Activated CD4-positive, alpha-beta memory T cell treated with anti-CD3 and anti-CD28 coated beads for 36 hours (primary cell): Measurements from ENCODE around the gene ADISSP. TPM values are rescaled to one million over a fixed set of nuclear protein-coding genes. Genes with fewer than 3 reads are reported as not detected.

Experiments used
- CTCF ChIA-PET: fragments of 350-600 bp; sonication (Branson Sonifier 250); formaldehyde crosslinking; loops from one replicate; lab custom pipeline; 2021; ENCODE audit warnings: antibody characterized with exemption, inconsistent platforms; lab: Charles Lee
- POLR2A ChIA-PET: fragments of 350-600 bp; sonication (Branson Sonifier 250); formaldehyde crosslinking; loops from one replicate; lab custom pipeline; 2021; ENCODE audit warnings: antibody characterized with exemption; lab: Charles Lee
- DNase-seq: peaks from one replicate; pipeline ENCODE4 v3.0.0-alpha.2; 2020
- H3K27ac Mint-ChIP-seq: one replicate; pipeline ENCODE4 v1.8.0; 2021; ENCODE audit warnings: mixed read lengths
- H3K27me3 Mint-ChIP-seq: one replicate; pipeline ENCODE4 v1.8.0; 2021; ENCODE audit warnings: mixed read lengths
- H3K36me3 Mint-ChIP-seq: one replicate; pipeline ENCODE4 v1.8.0; 2021; ENCODE audit warnings: mixed read lengths
- H3K4me1 Mint-ChIP-seq: one replicate; pipeline ENCODE4 v1.8.0; 2021; ENCODE audit warnings: low read depth, mixed read lengths
- H3K4me3 Mint-ChIP-seq: one replicate; pipeline ENCODE4 v1.8.0; 2021; ENCODE audit warnings: mild to moderate bottlenecking, mixed read lengths
- H3K9me3 Mint-ChIP-seq: one replicate; pipeline ENCODE4 v1.8.0; 2021; ENCODE audit warnings: mixed read lengths
- intact Hi-C: fragments of 100-400 bp; cut with micrococcal nuclease; formaldehyde crosslinking; loops from one replicate; pipeline ENCODE4 v1.15.1; 2023
- total RNA-seq, 2 experiments: library from RNA; stranded (reverse); gene quantifications; one replicate each; pipeline ENCODE4 v1.2.3, GENCODE V29; 2021

Gene ADISSP
- total RNA-seq, 2 experiments from 2014 or later = 50.6 to 51.4 TPM

DNA sequence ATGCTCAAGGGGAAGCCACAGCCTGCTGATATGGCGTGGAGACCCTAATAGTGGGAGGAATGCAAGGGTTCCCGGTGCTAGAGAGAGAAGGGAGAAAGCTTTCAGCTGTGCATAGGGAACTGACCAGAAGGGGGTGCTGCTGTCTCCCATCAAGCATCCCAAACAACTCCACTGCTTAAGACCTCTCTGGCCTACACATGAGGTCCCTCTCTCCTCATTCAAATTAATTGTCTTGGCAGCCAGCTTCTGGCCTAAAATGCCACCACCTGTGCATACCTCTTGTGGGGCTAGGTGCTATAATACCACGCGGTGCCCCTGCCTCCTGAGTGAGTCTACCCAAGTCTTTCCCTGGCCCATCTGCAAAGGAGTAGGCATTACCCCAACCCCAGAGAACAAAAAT lies 14.5 kb downstream of the ADISSP start:
- H3K9me3 Mint-ChIP-seq = no peaks in the 10 kb centered on the region
- H3K27ac Mint-ChIP-seq = peak overlapping the region; percentile 58
- no peaks in the 10 kb centered on the region for H3K27me3 Mint-ChIP-seq
- DNase-seq = peak; percentile 75
- H3K36me3 Mint-ChIP-seq = peaks cover 13% of the 10 kb centered on the region
- peaks cover 6% of the 10 kb centered on the region for H3K4me1 Mint-ChIP-seq
- ChIA-PET POLR2A (no interaction called here), CTCF (interaction anchor here (0.8 to 4.7 kb wide), 13 partner anchors 12 to 332 kb away, joined by 3 to 26 read pairs (median 6); partner anchors contain the start of genes ADISSP, AP5S1 and CENPB)
- H3K4me3 Mint-ChIP-seq = no peak overlapping the region
- intact Hi-C loops = loop anchor here (1.0 kb wide), 3 partner anchors 15 to 102 kb away; partner anchors contain the start of gene MAVS

- intact Hi-C loops = no loop called here
- no peaks in the 10 kb centered on the region for H3K9me3 Mint-ChIP-seq
- no peak for DNase-seq
- H3K4me3 Mint-ChIP-seq = peak overlapping the region; percentile 31
- CTCF ChIA-PET = interaction anchor here (0.7 to 4.7 kb wide), 14 partner anchors 11 to 333 kb away, joined by 3 to 26 read pairs (median 6); partner anchors contain the start of genes ADISSP, AP5S1 and CENPB
- POLR2A ChIA-PET = no interaction called here
- H3K4me1 Mint-ChIP-seq = peaks cover 6% of the 10 kb centered on the region
- no peak overlapping the region for H3K27ac Mint-ChIP-seq
- no peaks in the 10 kb centered on the region for H3K27me3 Mint-ChIP-seq
- peaks cover 7% of the 10 kb centered on the region for H3K36me3 Mint-ChIP-seq
Measured at GRCh38 chr20:3752386-3752759, 15.2 kb downstream of the ADISSP start.

- DNase-seq = peak; percentile 72
- Mint-ChIP-seq H3K9me3 (no peaks in the 10 kb centered on the region), H3K4me1 (peaks cover 6% of the 10 kb centered on the region), H3K27me3 (no peaks in the 10 kb centered on the region), H3K4me3 (peak overlapping the region; percentile 31), H3K36me3 (peaks cover 6% of the 10 kb centered on the region), H3K27ac (no peak overlapping the region)
- CTCF ChIA-PET = interaction anchor here (0.7 to 4.7 kb wide), 14 partner anchors 9 to 333 kb away, joined by 3 to 26 read pairs (median 6); partner anchors contain the start of genes ADISSP and CENPB
- intact Hi-C loops = no loop called here
- POLR2A ChIA-PET = no interaction called here
Measured at GRCh38 chr20:3751675-3752385, 15.7 kb downstream of the ADISSP start.

DNA sequence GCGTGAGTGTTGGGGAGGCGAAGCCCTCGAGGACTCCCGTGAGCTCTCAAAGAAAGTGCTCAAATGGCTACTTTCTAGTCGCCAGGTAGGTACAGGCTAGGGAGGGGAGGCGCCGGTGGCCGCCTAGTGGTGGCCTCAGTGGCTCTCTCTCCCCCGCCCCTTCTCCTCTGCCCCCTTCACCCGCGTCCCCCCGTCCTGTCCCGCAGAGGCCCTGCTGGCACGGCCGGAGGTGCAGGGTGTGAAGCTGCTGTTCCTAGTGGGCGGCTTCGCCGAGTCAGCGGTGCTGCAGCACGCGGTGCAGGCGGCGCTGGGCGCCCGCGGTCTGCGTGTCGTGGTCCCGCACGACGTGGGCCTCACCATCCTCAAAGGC lies 16.3 kb downstream of the ADISSP start:
- intact Hi-C loops = no loop called here
- H3K27ac Mint-ChIP-seq = no peak overlapping the region
- H3K4me3 Mint-ChIP-seq = no peak overlapping the region
- peaks cover 6% of the 10 kb centered on the region for H3K4me1 Mint-ChIP-seq
- CTCF ChIA-PET = interaction anchor here (1.0 to 4.7 kb wide), 10 partner anchors 9 to 334 kb away, joined by 3 to 26 read pairs (median 6); partner anchors contain the start of gene ADISSP
- no peaks in the 10 kb centered on the region for H3K27me3 Mint-ChIP-seq
- no peak for DNase-seq
- peaks cover 4% of the 10 kb centered on the region for H3K36me3 Mint-ChIP-seq
- H3K9me3 Mint-ChIP-seq = no peaks in the 10 kb centered on the region
- POLR2A ChIA-PET = no interaction called here

DNA sequence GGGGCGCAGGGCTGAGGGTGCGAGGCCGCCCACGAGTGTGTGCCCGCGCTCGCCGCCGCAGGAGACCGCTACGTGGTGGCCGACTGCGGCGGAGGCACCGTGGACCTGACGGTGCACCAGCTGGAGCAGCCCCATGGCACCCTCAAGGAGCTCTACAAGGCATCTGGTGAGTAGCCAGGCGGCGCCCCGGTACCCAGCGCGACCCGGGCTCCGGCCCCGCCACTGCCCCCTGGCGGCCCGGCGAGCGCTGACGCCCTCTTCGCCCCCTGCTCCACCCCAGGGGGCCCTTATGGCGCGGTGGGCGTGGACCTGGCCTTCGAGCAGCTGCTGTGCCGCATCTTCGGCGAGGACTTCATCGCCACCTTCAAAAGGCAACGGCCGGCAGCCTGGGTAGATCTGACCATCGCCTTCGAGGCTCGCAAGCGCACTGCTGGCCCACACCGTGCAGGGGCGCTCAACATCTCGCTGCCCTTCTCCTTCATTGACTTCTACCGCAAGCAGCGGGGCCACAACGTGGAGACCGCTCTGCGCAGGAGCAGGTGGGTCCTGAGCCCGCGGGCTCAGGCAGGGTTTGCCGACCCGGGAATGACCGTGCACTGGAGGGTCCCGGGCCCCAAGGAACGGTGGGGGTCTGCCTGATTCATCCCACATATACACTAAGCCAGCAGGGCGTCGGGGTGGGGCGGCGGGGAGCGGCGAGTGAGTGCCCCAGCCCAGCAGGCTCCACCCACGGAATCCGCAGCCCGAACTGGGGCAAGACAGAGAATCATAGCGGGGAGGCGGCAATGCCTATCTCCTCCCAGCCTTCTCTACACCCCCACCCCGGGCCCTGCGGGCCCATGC lies 17.6 kb downstream of the ADISSP start:
- intact Hi-C loops = no loop called here
- H3K4me3 Mint-ChIP-seq = no peak overlapping the region
- peaks cover 8% of the 10 kb centered on the region for H3K4me1 Mint-ChIP-seq
- no peaks in the 10 kb centered on the region for H3K9me3 Mint-ChIP-seq
- H3K27me3 Mint-ChIP-seq = peaks cover 2% of the 10 kb centered on the region
- H3K27ac Mint-ChIP-seq = no peak overlapping the region
- CTCF ChIA-PET = interaction anchor here (0.6 to 4.7 kb wide), 19 partner anchors 8 to 105 kb away, joined by 3 to 26 read pairs (median 4); partner anchors contain the start of genes ADISSP, AP5S1 and HSPA12B
- peaks cover 4% of the 10 kb centered on the region for H3K36me3 Mint-ChIP-seq
- POLR2A ChIA-PET = no interaction called here
- DNase-seq = peak; percentile 57

- H3K4me1 Mint-ChIP-seq = peaks cover 12% of the 10 kb centered on the region
- H3K4me3 Mint-ChIP-seq = no peak overlapping the region
- intact Hi-C loops = no loop called here
- peaks cover 2% of the 10 kb centered on the region for H3K27me3 Mint-ChIP-seq
- no peaks in the 10 kb centered on the region for H3K9me3 Mint-ChIP-seq
- peaks cover 2% of the 10 kb centered on the region for H3K36me3 Mint-ChIP-seq
- POLR2A ChIA-PET = no interaction called here
- DNase-seq = no peak
- CTCF ChIA-PET = interaction anchor here (0.6 to 2.6 kb wide), 17 partner anchors 9 to 336 kb away, joined by 3 to 23 read pairs (median 4); partner anchors contain the start of genes ADISSP, AP5S1 and HSPA12B
- no peak overlapping the region for H3K27ac Mint-ChIP-seq
Measured at GRCh38 chr20:3749087-3749688, 18.4 kb downstream of the ADISSP start.

DNA sequence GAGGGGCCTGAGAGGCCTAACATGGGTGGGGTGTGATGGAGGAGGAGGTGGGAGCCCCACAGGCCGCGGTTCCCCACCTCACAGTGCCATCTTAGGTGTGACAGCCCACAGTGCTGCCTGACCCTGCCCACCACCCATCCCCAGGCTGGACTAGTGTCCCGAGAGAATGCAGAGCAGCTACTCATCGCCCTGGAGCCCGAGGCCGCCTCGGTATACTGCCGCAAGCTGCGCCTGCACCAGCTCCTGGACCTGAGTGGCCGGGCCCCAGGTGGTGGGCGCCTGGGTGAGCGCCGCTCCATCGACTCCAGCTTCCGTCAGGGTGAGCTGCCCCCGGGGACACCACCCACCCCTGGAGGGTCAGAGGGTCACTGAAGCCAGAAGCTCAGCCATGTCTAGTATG lies 19.5 kb downstream of the ADISSP start:
- peaks cover 2% of the 10 kb centered on the region for H3K36me3 Mint-ChIP-seq
- H3K4me3 Mint-ChIP-seq = no peak overlapping the region
- H3K27me3 Mint-ChIP-seq = peaks cover 2% of the 10 kb centered on the region
- intact Hi-C loops = no loop called here
- H3K4me1 Mint-ChIP-seq = peaks cover 12% of the 10 kb centered on the region
- no peak overlapping the region for H3K27ac Mint-ChIP-seq
- CTCF ChIA-PET = interaction anchor here (1.1 to 2.6 kb wide), 4 partner anchors 18 to 337 kb away, joined by 3 to 23 read pairs (median 6); no protein-coding TSS in a partner anchor
- DNase-seq = no peak
- no peaks in the 10 kb centered on the region for H3K9me3 Mint-ChIP-seq
- POLR2A ChIA-PET = interaction anchor here (0.6 kb wide), 1 partner anchor 54 kb away, joined by 3 read pairs; no protein-coding TSS in a partner anchor

DNA sequence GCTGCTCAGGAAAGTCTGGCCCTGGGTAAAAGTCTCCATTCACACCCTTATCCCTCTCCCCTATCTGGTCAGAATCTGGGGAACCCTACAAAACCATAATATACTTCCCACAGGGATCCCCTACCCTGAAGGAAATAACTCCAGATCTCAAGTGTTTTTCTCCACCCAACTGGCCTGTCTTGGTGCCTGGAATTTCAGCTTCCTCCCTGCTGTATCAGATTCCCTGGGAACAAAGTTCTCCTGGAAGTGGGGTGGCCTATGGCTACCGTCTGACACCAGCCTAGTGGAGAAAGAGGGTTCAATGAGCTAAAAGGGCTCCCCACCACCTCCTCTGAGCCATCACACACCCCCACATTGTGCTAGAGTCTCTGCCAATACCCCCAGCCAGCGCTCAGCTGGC lies 20.1 kb downstream of the ADISSP start:
- H3K27ac Mint-ChIP-seq = no peak overlapping the region
- intact Hi-C loops = no loop called here
- peaks cover 2% of the 10 kb centered on the region for H3K36me3 Mint-ChIP-seq
- DNase-seq = no peak
- H3K4me1 Mint-ChIP-seq = peaks cover 12% of the 10 kb centered on the region
- POLR2A ChIA-PET = no interaction called here
- CTCF ChIA-PET = interaction anchor here (1.0 to 2.6 kb wide), 4 partner anchors 19 to 70 kb away, joined by 3 to 23 read pairs (median 6); no protein-coding TSS in a partner anchor
- H3K4me3 Mint-ChIP-seq = no peak overlapping the region
- peaks cover 2% of the 10 kb centered on the region for H3K27me3 Mint-ChIP-seq
- no peaks in the 10 kb centered on the region for H3K9me3 Mint-ChIP-seq

- Mint-ChIP-seq H3K4me3 (no peak overlapping the region), H3K27ac (no peak overlapping the region), H3K27me3 (peaks cover 2% of the 10 kb centered on the region), H3K4me1 (peaks cover 7% of the 10 kb centered on the region), H3K36me3 (no peaks in the 10 kb centered on the region), H3K9me3 (no peaks in the 10 kb centered on the region)
- no peak for DNase-seq
- intact Hi-C loops = no loop called here
- CTCF ChIA-PET = interaction anchor here (0.9 to 2.2 kb wide), 5 partner anchors 9 to 183 kb away, joined by 3 to 7 read pairs (median 4); partner anchors contain the start of genes ADISSP and AP5S1
- POLR2A ChIA-PET = no interaction called here
Measured at GRCh38 chr20:3745686-3746173, 21.8 kb downstream of the ADISSP start.

DNA sequence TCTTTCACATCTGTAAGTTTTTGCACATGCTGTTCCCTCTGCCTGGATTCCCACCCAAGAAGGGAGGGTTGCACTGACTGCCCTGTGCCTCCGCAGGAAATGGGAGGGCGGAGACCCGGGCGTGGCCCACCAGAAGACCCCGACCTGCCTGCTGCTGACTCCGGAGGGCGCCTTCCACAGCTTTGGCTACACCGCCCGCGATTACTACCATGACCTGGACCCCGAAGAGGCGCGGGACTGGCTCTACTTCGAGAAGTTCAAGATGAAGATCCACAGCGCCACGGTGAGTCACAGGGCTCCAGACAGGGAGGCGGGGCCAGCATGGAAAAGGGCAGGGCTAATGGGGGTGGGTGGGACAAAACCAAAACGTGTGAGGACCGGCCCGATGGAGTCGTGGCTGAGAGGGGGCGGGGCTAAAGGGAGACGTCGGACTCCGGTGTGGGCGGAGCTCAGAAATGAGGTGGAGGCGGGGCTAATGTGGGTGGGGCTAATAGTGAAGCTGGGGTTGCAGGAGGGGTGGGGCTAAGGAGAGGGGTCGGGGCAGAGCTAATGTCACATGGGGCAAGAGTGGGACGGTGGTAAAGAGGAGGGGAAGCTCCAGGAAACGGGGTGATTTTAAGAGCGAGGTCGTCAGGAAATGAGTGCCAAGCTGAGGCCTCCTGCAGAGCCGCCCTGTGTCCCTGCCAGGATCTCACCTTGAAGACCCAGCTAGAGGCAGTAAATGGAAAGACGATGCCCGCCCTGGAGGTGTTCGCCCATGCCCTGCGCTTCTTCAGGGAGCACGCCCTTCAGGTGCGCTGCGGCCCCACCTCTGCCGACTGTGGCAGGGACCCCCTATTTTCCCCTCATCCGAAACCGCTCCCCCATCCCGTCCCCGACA lies 22.5 kb downstream of the ADISSP start:
- POLR2A ChIA-PET = no interaction called here
- H3K36me3 Mint-ChIP-seq = no peaks in the 10 kb centered on the region
- CTCF ChIA-PET = interaction anchor here (0.5 to 2.7 kb wide), 8 partner anchors 10 to 182 kb away, joined by 3 to 12 read pairs (median 4); partner anchors contain the start of genes ADISSP and AP5S1
- peaks cover 2% of the 10 kb centered on the region for H3K27me3 Mint-ChIP-seq
- peaks cover 7% of the 10 kb centered on the region for H3K4me1 Mint-ChIP-seq
- H3K9me3 Mint-ChIP-seq = no peaks in the 10 kb centered on the region
- H3K4me3 Mint-ChIP-seq = peak overlapping the region; percentile 46
- DNase-seq = peak; percentile 85
- intact Hi-C loops = no loop called here
- no peak overlapping the region for H3K27ac Mint-ChIP-seq
